CD14-positive monocyte (primary cell): Measurements from ENCODE around the gene ZFP91. TPM values are rescaled to one million over a fixed set of nuclear protein-coding genes. Genes with fewer than 3 reads are reported as not detected.

Source experiments
- DNase-seq, 3 donors: peaks; one replicate each; pipeline ENCODE4 v3.0.0-alpha.2; 2011 to 2022
- H2AFZ ChIP-seq: 2 replicates; pipeline ENCODE4 v1.6.0; 2012; ENCODE audit warnings: mild to moderate bottlenecking, low read depth, low read length, inconsistent platforms; ENCODE audit not compliant: insufficient read depth, poor library complexity, severe bottlenecking
- H3K27ac ChIP-seq, 2 donors: 1 replicate in 1 of 2; 2 replicates in 1 of 2; pipeline ENCODE4 v1.5.1; 2012 to 2013; ENCODE audit warnings: low read length in 2 of 2, control low read depth in 1 of 2, inconsistent platforms in 1 of 2, low read depth in 1 of 2, mild to moderate bottlenecking in 1 of 2
- H3K27me3 ChIP-seq, 2 donors: one replicate each; pipeline versions ENCODE4 v1.6.0 to v1.6.1; 2011 to 2013; ENCODE audit warnings: low read length in 2 of 2; ENCODE audit not compliant: control insufficient read depth in 2 of 2, insufficient read depth in 2 of 2
- H3K36me3 ChIP-seq, 2 donors: replicated peaks in 1 of 2; 1 replicate in 1 of 2; 2 replicates in 1 of 2; pipeline versions ENCODE4 v1.5.1 to v1.6.1; 2012 to 2013; ENCODE audit warnings: low read length in 2 of 2, control low read depth in 1 of 2, inconsistent platforms in 1 of 2, mild to moderate bottlenecking in 1 of 2; ENCODE audit not compliant: insufficient read depth in 2 of 2, control insufficient read depth in 1 of 2
- H3K4me1 ChIP-seq, 2 donors: 1 replicate in 1 of 2; 2 replicates in 1 of 2; pipeline versions ENCODE4 v1.5.1 to v1.6.1; 2012 to 2013; ENCODE audit warnings: low read length in 2 of 2, control low read depth in 1 of 2, inconsistent platforms in 1 of 2, mild to moderate bottlenecking in 1 of 2, moderate library complexity in 1 of 2; ENCODE audit not compliant: insufficient read depth in 2 of 2, control insufficient read depth in 1 of 2
- H3K4me2 ChIP-seq: replicated peaks from 2 replicates; pipeline ENCODE3; 2012; ENCODE audit warnings: low read length, moderate library complexity, mild to moderate bottlenecking; ENCODE audit not compliant: poor library complexity, severe bottlenecking; ENCODE audit errors: extremely low read depth
- H3K4me3 ChIP-seq, 3 experiments: fragments of 200-600 bp in 1 of 3; sonication (generic) in 1 of 3; replicated peaks in 1 of 3; 1 replicate in 2 of 3; 2 replicates in 1 of 3; pipeline ENCODE4 v1.5.1; 2011 to 2013; ENCODE audit warnings: low read length in 3 of 3, mild to moderate bottlenecking in 3 of 3, control low read depth in 2 of 3, low read depth in 2 of 3, inconsistent platforms in 1 of 3, moderate library complexity in 1 of 3
- H3K79me2 ChIP-seq: 2 replicates; pipeline ENCODE4 v1.6.0; 2012; ENCODE audit warnings: mild to moderate bottlenecking, control low read depth, inconsistent platforms, low read length, moderate library complexity; ENCODE audit not compliant: insufficient read depth
- H3K9ac ChIP-seq: 2 replicates; pipeline ENCODE4 v1.6.0; 2017; ENCODE audit warnings: low read length, mild to moderate bottlenecking; ENCODE audit not compliant: insufficient read depth, poor library complexity, severe bottlenecking
- H3K9me3 ChIP-seq, 2 donors: replicated peaks in 1 of 2; 1 replicate in 1 of 2; 2 replicates in 1 of 2; pipeline versions ENCODE4 v1.5.1 to v1.6.1; 2012 to 2013; ENCODE audit warnings: low read length in 2 of 2, control low read depth in 1 of 2; ENCODE audit not compliant: control insufficient read depth in 1 of 2, insufficient read depth in 1 of 2
- H4K20me1 ChIP-seq: 2 replicates; pipeline ENCODE4 v1.6.0; 2012; ENCODE audit warnings: mild to moderate bottlenecking, low read length, control low read depth, moderate library complexity; ENCODE audit not compliant: insufficient read depth
- H3K27ac Mint-ChIP-seq, 7 donors: one replicate each; pipeline ENCODE4 v1.8.0; 2020; ENCODE audit warnings: mild to moderate bottlenecking in 7 of 7, mixed read lengths in 7 of 7, moderate library complexity in 6 of 7, inconsistent platforms in 2 of 7
- H3K27me3 Mint-ChIP-seq, 3 donors: one replicate each; pipeline ENCODE4 v1.8.0; 2021 to 2022; ENCODE audit warnings: low read depth in 3 of 3, mild to moderate bottlenecking in 3 of 3, mixed read lengths in 3 of 3, moderate library complexity in 3 of 3, inconsistent platforms in 1 of 3
- H3K36me3 Mint-ChIP-seq, 2 donors: one replicate each; pipeline ENCODE4 v1.8.0; 2020; ENCODE audit warnings: mixed read lengths in 2 of 2, inconsistent platforms in 1 of 2, mild to moderate bottlenecking in 1 of 2
- H3K4me1 Mint-ChIP-seq: one replicate; pipeline ENCODE4 v1.8.0; 2020; ENCODE audit warnings: mild to moderate bottlenecking, mixed read lengths
- H3K4me3 Mint-ChIP-seq, 2 donors: one replicate each; pipeline ENCODE4 v1.8.0; 2020; ENCODE audit warnings: mild to moderate bottlenecking in 2 of 2, mixed read lengths in 2 of 2, moderate library complexity in 1 of 2
- H3K9me3 Mint-ChIP-seq, 7 donors: one replicate each; pipeline ENCODE4 v1.8.0; 2020 to 2022; ENCODE audit warnings: mixed read lengths in 7 of 7, mild to moderate bottlenecking in 6 of 7, moderate library complexity in 6 of 7, inconsistent platforms in 2 of 7
- WGBS: methylation state at CpG from one replicate; pipeline ENCODE4 v1.1.5; 2013; ENCODE audit warnings: missing lambda C conversion rate; ENCODE audit not compliant: insufficient coverage; 5-methylcytosine and 5-hydroxymethylcytosine counted together
- intact Hi-C, 2 donors: fragments of 100-400 bp; cut with micrococcal nuclease; formaldehyde crosslinking; loops; one replicate each; pipeline versions ENCODE4 v1.15.0 to v1.15.1; 2023
- polyA plus RNA-seq, 3 donors: library from polyadenylated mRNA; depleted of rRNA in 1 of 3; unstranded in 2 of 3; stranded (reverse) in 1 of 3; fragments of 300-500 nt in 2 of 3; fragments of >200 nt in 1 of 3; fragmentation: Illumina TruSeq in 2 of 3; gene quantifications; 1 replicate in 2 of 3; 2 replicates in 1 of 3; pipeline ENCODE4 v1.2.3, GENCODE V29; 2012 to 2021
- TF ChIP-seq, protein P1 (sequence below): fragments of 200-600 bp; IDR thresholded peaks from one replicate; pipeline ENCODE4 v1.8.0; 2022; ENCODE audit warnings: antibody characterized with exemption, mild to moderate bottlenecking

The ZFP91 gene
- polyA plus RNA-seq, 3 donors: 8.0 to 15.8 (median 8.3) TPM

DNA sequence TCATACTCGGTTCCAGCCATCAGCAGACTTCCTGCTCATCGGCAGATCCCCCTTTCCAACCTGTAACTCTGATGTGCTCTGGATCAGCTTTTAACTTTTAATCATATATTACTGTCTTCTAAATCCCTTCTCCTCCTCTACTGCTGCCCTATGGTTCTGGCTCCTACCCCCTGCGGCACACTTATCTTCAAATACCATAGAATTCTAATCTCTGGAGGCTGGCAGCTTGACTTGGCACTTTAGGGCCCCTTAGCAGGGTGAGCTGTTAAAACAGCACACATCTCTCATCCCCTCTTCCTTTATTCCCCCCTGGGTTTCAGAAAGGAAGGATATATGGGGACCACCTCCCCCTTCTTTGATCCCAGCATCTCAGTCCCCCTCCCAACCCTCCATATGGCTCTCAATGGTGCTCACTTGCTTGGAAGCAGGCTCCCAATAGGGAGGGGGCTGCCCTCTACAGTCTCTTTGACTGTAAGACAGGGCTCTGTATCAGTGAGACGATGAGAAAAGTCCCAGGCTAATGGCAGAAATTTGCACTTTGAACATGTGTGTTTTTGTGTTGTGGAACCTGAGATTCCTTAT, 39.2 kb downstream of the ZFP91 start:
- no peaks in the 10 kb centered on the region for H3K27me3 Mint-ChIP-seq
- Histone ChIP-seq H4K20me1 (peaks cover 9% of the 10 kb centered on the region), H3K36me3 (peaks cover 98 to 100% of the 10 kb centered on the region in 2 donors), H3K79me2 (no peaks in the 10 kb centered on the region), H3K9me3 (no peaks in the 10 kb centered on the region), H3K9ac (no peak overlapping the region), H3K4me1 (no peaks in the 10 kb centered on the region), H3K27ac (no peak overlapping the region), H3K4me2 (no peak overlapping the region), H3K4me3 (no peak overlapping the region), H3K27me3 (no peaks in the 10 kb centered on the region), H2AFZ (no peak overlapping the region)
- H3K27ac Mint-ChIP-seq: peak overlapping the region in 3 of 7 donors; percentile 4 to 62 (median 55)
- peaks cover 0 to 2% (median 0%) of the 10 kb centered on the region in 7 donors for H3K9me3 Mint-ChIP-seq
- H3K36me3 Mint-ChIP-seq: peaks cover 78 to 82% of the 10 kb centered on the region in 2 donors
- WGBS: 100% methylated on average over 3 of the region's 4 CpGs
- no peaks in the 10 kb centered on the region for H3K4me1 Mint-ChIP-seq
- no peak overlapping the region for H3K4me3 Mint-ChIP-seq
- no peak for DNase-seq
- TF ChIP-seq, protein P1, sequence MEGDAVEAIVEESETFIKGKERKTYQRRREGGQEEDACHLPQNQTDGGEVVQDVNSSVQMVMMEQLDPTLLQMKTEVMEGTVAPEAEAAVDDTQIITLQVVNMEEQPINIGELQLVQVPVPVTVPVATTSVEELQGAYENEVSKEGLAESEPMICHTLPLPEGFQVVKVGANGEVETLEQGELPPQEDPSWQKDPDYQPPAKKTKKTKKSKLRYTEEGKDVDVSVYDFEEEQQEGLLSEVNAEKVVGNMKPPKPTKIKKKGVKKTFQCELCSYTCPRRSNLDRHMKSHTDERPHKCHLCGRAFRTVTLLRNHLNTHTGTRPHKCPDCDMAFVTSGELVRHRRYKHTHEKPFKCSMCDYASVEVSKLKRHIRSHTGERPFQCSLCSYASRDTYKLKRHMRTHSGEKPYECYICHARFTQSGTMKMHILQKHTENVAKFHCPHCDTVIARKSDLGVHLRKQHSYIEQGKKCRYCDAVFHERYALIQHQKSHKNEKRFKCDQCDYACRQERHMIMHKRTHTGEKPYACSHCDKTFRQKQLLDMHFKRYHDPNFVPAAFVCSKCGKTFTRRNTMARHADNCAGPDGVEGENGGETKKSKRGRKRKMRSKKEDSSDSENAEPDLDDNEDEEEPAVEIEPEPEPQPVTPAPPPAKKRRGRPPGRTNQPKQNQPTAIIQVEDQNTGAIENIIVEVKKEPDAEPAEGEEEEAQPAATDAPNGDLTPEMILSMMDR: peak; percentile 8
- intact Hi-C loops: loop anchor here in 1 of 2 donors (10.0 kb wide), 1 partner anchor 73 kb away; no protein-coding TSS in a partner anchor

DNA sequence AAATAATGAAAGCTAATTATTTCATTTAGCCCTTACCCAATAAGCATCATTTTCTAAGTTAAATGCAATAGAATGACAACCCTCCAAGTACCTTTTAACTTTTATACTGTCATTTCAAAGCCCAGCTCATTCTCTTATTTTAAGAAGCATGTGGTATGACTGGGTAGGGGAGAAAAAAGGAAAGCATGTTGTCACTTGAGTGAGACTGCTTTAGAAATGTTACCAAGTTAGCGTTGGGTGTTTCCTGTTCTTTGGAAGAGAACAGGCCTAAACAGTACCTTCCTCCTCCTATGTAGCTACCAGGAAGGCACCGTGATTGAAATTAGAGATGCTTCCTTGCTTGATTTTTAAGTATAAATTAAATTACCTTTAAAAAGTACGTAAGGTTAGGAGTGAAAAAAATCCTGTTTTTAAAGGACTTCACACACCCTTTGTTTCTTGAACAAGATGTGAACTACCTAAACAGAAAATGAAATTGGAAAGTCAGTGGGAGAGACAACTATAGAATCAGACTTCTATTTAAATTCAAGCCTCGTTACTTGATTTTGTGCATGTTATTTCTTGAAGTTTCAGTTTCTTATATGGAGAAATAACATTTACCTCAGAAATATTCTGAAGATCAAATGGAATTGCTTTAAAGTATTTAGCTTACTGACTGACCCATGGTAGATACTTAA, 42.9 kb downstream of the ZFP91 start:
- no CpG with 5 or more reads among the region's 4 CpGs for WGBS

More for the DNA sequence above, 42.9 kb downstream of the ZFP91 start:
- Histone ChIP-seq H4K20me1 (peaks cover 7% of the 10 kb centered on the region), H3K4me1 (no peaks in the 10 kb centered on the region), H3K79me2 (no peaks in the 10 kb centered on the region), H3K9me3 (no peaks in the 10 kb centered on the region), H3K36me3 (peaks cover 90 to 99% of the 10 kb centered on the region in 2 donors), H3K4me2 (no peak overlapping the region), H3K4me3 (no peak overlapping the region), H3K27ac (no peak overlapping the region), H2AFZ (no peak overlapping the region), H3K9ac (no peak overlapping the region), H3K27me3 (no peaks in the 10 kb centered on the region)
- TF ChIP-seq, protein P1: no peak
- H3K4me3 Mint-ChIP-seq: no peak overlapping the region
- peaks cover 0 to 2% (median 0%) of the 10 kb centered on the region in 7 donors for H3K9me3 Mint-ChIP-seq
- intact Hi-C loops: no loop called here
- no peaks in the 10 kb centered on the region for H3K4me1 Mint-ChIP-seq
- H3K27ac Mint-ChIP-seq: no peak overlapping the region
- peaks cover 68 to 69% of the 10 kb centered on the region in 2 donors for H3K36me3 Mint-ChIP-seq
- no peaks in the 10 kb centered on the region for H3K27me3 Mint-ChIP-seq
- no peak for DNase-seq
